ENCODE measurements around the gene GPC6.

The GPC6 gene

DNA sequence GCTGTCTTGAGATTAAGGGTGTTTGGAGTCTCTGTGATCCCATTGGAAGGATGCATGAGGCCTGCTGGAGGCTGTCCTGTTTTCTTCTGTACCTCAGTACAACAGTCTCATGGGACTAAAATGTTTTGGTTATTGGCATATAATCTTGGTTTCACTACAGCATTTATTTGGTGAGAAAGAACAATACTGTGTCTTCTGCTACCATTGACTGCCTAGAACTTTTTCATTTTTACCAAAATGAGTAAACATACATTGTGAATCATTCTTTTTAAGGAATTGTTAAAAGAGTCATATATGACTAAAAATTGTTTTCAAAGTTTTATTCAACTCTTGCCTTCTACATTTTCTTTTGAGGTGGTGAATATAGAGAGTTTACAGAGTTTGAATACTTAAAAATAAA lies 459.8 kb downstream of the GPC6 start:
- Histone ChIP-seq H3K4ac (ENCODE audit: low read depth in 1 of 2, low read length in 2 of 2) (no peak overlapping the region), H3K36me3 (ENCODE audit: control insufficient read depth in 1 of 2, insufficient read depth in 2 of 2, low read depth in 1 of 2, low read length in 2 of 2) (no peaks in the 10 kb centered on the region), H2BK5ac (ENCODE audit: low read depth, low read length, poor library complexity, severe bottlenecking) (no peak overlapping the region), H3K9ac (ENCODE audit: low read length) (no peak overlapping the region), H3K18ac (ENCODE audit: low read depth in 1 of 2, low read length in 2 of 2) (no peak overlapping the region), H2AFZ (ENCODE audit: low read depth, low read length) (no peak overlapping the region), H3K4me2 (ENCODE audit: low read length, poor library complexity, severe bottlenecking) (no peak overlapping the region), H3K4me3 (ENCODE audit: insufficient read depth in 1 of 2, low read depth in 1 of 2, low read length in 2 of 2) (no peak overlapping the region), H3K14ac (ENCODE audit: low read length in 2 of 2) (no peak overlapping the region), H2BK120ac (ENCODE audit: low read depth, low read length) (no peak overlapping the region), H3K79me1 (replicated peaks; ENCODE audit: low read length, poor library complexity, severe bottlenecking) (peaks cover 3% of the 10 kb centered on the region), H4K8ac (ENCODE audit: low read length) (no peak overlapping the region), H3K4me1 (ENCODE audit: control insufficient read depth, insufficient read depth, low read depth, low read length) (no peaks in the 10 kb centered on the region), H3K23ac (ENCODE audit: low read length in 2 of 2) (no peak overlapping the region), H2BK15ac (ENCODE audit: low read depth, poor library complexity, severe bottlenecking) (no peak overlapping the region), H3K27ac (ENCODE audit: low read length, poor library complexity, severe bottlenecking) (no peak overlapping the region), H2BK12ac (ENCODE audit: low read length in 2 of 2) (no peak overlapping the region), H4K91ac (ENCODE audit: low read length) (no peak overlapping the region), H2AK5ac (ENCODE audit: low read length, severe bottlenecking) (no peak overlapping the region), H3K27me3 (ENCODE audit: control insufficient read depth in 1 of 2, insufficient read depth in 1 of 2, low read length in 2 of 2) (no peaks in the 10 kb centered on the region), H3K9me3 (ENCODE audit: control insufficient read depth, low read length) (no peaks in the 10 kb centered on the region)
- no peak for DNase-seq

- H3K79me1 ChIP-seq (replicated peaks; ENCODE audit: low read length, poor library complexity, severe bottlenecking), result peaks cover 1% of the 10 kb centered on the region
- H3K27ac ChIP-seq (ENCODE audit: low read length, poor library complexity, severe bottlenecking), result no peak overlapping the region
- no peak overlapping the region for H3K9ac ChIP-seq (ENCODE audit: low read length)
- no peak overlapping the region for H4K8ac ChIP-seq (ENCODE audit: low read length)
- H3K27me3 ChIP-seq (ENCODE audit: control insufficient read depth in 1 of 2, insufficient read depth in 1 of 2, low read length in 2 of 2), result no peaks in the 10 kb centered on the region
- peak; percentile 38 for DNase-seq
- H2BK12ac ChIP-seq (ENCODE audit: low read length in 2 of 2), result no peak overlapping the region
- H2BK5ac ChIP-seq (ENCODE audit: low read depth, low read length, poor library complexity, severe bottlenecking), result no peak overlapping the region
- no peak overlapping the region for H3K4me3 ChIP-seq (ENCODE audit: insufficient read depth in 1 of 2, low read depth in 1 of 2, low read length in 2 of 2)
- H3K4me1 ChIP-seq (ENCODE audit: control insufficient read depth, insufficient read depth, low read depth, low read length), result no peaks in the 10 kb centered on the region
- H3K4me2 ChIP-seq (ENCODE audit: low read length, poor library complexity, severe bottlenecking), result no peak overlapping the region
- no peak overlapping the region for H2BK120ac ChIP-seq (ENCODE audit: low read depth, low read length)
- H2BK15ac ChIP-seq (ENCODE audit: low read depth, poor library complexity, severe bottlenecking), result no peak overlapping the region
- H3K18ac ChIP-seq (ENCODE audit: low read depth in 1 of 2, low read length in 2 of 2), result no peak overlapping the region
- H3K9me3 ChIP-seq (ENCODE audit: control insufficient read depth, low read length), result no peaks in the 10 kb centered on the region
- H3K36me3 ChIP-seq (ENCODE audit: control insufficient read depth in 1 of 2, insufficient read depth in 2 of 2, low read depth in 1 of 2, low read length in 2 of 2), result no peaks in the 10 kb centered on the region
- H3K4ac ChIP-seq (ENCODE audit: low read depth in 1 of 2, low read length in 2 of 2), result no peak overlapping the region
- no peak overlapping the region for H3K23ac ChIP-seq (ENCODE audit: low read length in 2 of 2)
- H4K91ac ChIP-seq (ENCODE audit: low read length), result no peak overlapping the region
- no peak overlapping the region for H3K14ac ChIP-seq (ENCODE audit: low read length in 2 of 2)
- no peak overlapping the region for H2AK5ac ChIP-seq (ENCODE audit: low read length, severe bottlenecking)
- no peak overlapping the region for H2AFZ ChIP-seq (ENCODE audit: low read depth, low read length)
Measured at GRCh38 chr13:93687261-93687660, 460.7 kb downstream of the GPC6 start.

GRCh38 chr13:93689333-93689732 lies 462.7 kb downstream of the GPC6 start:
- H3K27ac ChIP-seq (ENCODE audit: low read length, poor library complexity, severe bottlenecking), result no peak overlapping the region
- no peak overlapping the region for H3K4me2 ChIP-seq (ENCODE audit: low read length, poor library complexity, severe bottlenecking)
- no peak overlapping the region for H3K9ac ChIP-seq (ENCODE audit: low read length)
- no peaks in the 10 kb centered on the region for H3K9me3 ChIP-seq (ENCODE audit: control insufficient read depth, low read length)
- H2BK120ac ChIP-seq (ENCODE audit: low read depth, low read length), result no peak overlapping the region
- no peak overlapping the region for H3K18ac ChIP-seq (ENCODE audit: low read depth in 1 of 2, low read length in 2 of 2)
- H3K4me3 ChIP-seq (ENCODE audit: insufficient read depth in 1 of 2, low read depth in 1 of 2, low read length in 2 of 2), result no peak overlapping the region
- no peaks in the 10 kb centered on the region for H3K36me3 ChIP-seq (ENCODE audit: control insufficient read depth in 1 of 2, insufficient read depth in 2 of 2, low read depth in 1 of 2, low read length in 2 of 2)
- no peaks in the 10 kb centered on the region for H3K79me1 ChIP-seq (replicated peaks; ENCODE audit: low read length, poor library complexity, severe bottlenecking)
- H2BK15ac ChIP-seq (ENCODE audit: low read depth, poor library complexity, severe bottlenecking), result no peak overlapping the region
- DNase-seq, result peak; percentile 33
- no peak overlapping the region for H3K23ac ChIP-seq (ENCODE audit: low read length in 2 of 2)
- no peak overlapping the region for H2BK12ac ChIP-seq (ENCODE audit: low read length in 2 of 2)
- H2AFZ ChIP-seq (ENCODE audit: low read depth, low read length), result no peak overlapping the region
- H3K14ac ChIP-seq (ENCODE audit: low read length in 2 of 2), result no peak overlapping the region
- H2BK5ac ChIP-seq (ENCODE audit: low read depth, low read length, poor library complexity, severe bottlenecking), result no peak overlapping the region
- no peak overlapping the region for H4K91ac ChIP-seq (ENCODE audit: low read length)
- H3K27me3 ChIP-seq (ENCODE audit: control insufficient read depth in 1 of 2, insufficient read depth in 1 of 2, low read length in 2 of 2), result no peaks in the 10 kb centered on the region
- H4K8ac ChIP-seq (ENCODE audit: low read length), result no peak overlapping the region
- no peak overlapping the region for H2AK5ac ChIP-seq (ENCODE audit: low read length, severe bottlenecking)
- H3K4me1 ChIP-seq (ENCODE audit: control insufficient read depth, insufficient read depth, low read depth, low read length), result no peaks in the 10 kb centered on the region
- no peak overlapping the region for H3K4ac ChIP-seq (ENCODE audit: low read depth in 1 of 2, low read length in 2 of 2)

GRCh38 chr13:93690139-93690538 lies 463.5 kb downstream of the GPC6 start:
- no peak overlapping the region for H2AK5ac ChIP-seq (ENCODE audit: low read length, severe bottlenecking)
- no peak overlapping the region for H3K4ac ChIP-seq (ENCODE audit: low read depth in 1 of 2, low read length in 2 of 2)
- H3K9me3 ChIP-seq (ENCODE audit: control insufficient read depth, low read length), result no peaks in the 10 kb centered on the region
- no peak overlapping the region for H2AFZ ChIP-seq (ENCODE audit: low read depth, low read length)
- H3K14ac ChIP-seq (ENCODE audit: low read length in 2 of 2), result no peak overlapping the region
- H2BK15ac ChIP-seq (ENCODE audit: low read depth, poor library complexity, severe bottlenecking), result no peak overlapping the region
- H2BK120ac ChIP-seq (ENCODE audit: low read depth, low read length), result no peak overlapping the region
- no peak overlapping the region for H3K23ac ChIP-seq (ENCODE audit: low read length in 2 of 2)
- DNase-seq, result peak; percentile 55
- no peak overlapping the region for H3K27ac ChIP-seq (ENCODE audit: low read length, poor library complexity, severe bottlenecking)
- H3K79me1 ChIP-seq (replicated peaks; ENCODE audit: low read length, poor library complexity, severe bottlenecking), result no peaks in the 10 kb centered on the region
- H3K4me2 ChIP-seq (ENCODE audit: low read length, poor library complexity, severe bottlenecking), result no peak overlapping the region
- H3K27me3 ChIP-seq (ENCODE audit: control insufficient read depth in 1 of 2, insufficient read depth in 1 of 2, low read length in 2 of 2), result no peaks in the 10 kb centered on the region
- no peak overlapping the region for H4K8ac ChIP-seq (ENCODE audit: low read length)
- no peak overlapping the region for H3K18ac ChIP-seq (ENCODE audit: low read depth in 1 of 2, low read length in 2 of 2)
- WGBS, result no CpG with 5 or more reads among the region's 1 CpG
- H3K4me1 ChIP-seq (ENCODE audit: control insufficient read depth, insufficient read depth, low read depth, low read length), result no peaks in the 10 kb centered on the region
- no peak overlapping the region for H4K91ac ChIP-seq (ENCODE audit: low read length)
- no peak overlapping the region for H3K4me3 ChIP-seq (ENCODE audit: insufficient read depth in 1 of 2, low read depth in 1 of 2, low read length in 2 of 2)
- no peaks in the 10 kb centered on the region for H3K36me3 ChIP-seq (ENCODE audit: control insufficient read depth in 1 of 2, insufficient read depth in 2 of 2, low read depth in 1 of 2, low read length in 2 of 2)
- H2BK12ac ChIP-seq (ENCODE audit: low read length in 2 of 2), result no peak overlapping the region
- no peak overlapping the region for H3K9ac ChIP-seq (ENCODE audit: low read length)
- no peak overlapping the region for H2BK5ac ChIP-seq (ENCODE audit: low read depth, low read length, poor library complexity, severe bottlenecking)

All from mesenchymal stem cell (in vitro differentiated cells and primary cell).